T-helper 2 cell treated with Interferon-gamma antibody and Interleukin-4, amounts not matched to agents 5 μg/mL and 100 μg/mL, for 36 hours (primary cell): Measurements from ENCODE around the gene PIR.

Experiments used
- DNase-seq: peaks from one replicate; pipeline ENCODE4 v3.0.0; 2021; ENCODE audit warnings: low spot score
- H3K27ac Mint-ChIP-seq: one replicate; pipeline ENCODE4 v1.8.0; 2021; ENCODE audit warnings: mild to moderate bottlenecking, mixed read lengths
- H3K27me3 Mint-ChIP-seq: one replicate; pipeline ENCODE4 v1.8.0; 2021; ENCODE audit warnings: low read depth, mixed read lengths
- H3K36me3 Mint-ChIP-seq: one replicate; pipeline ENCODE4 v1.8.0; 2021; ENCODE audit warnings: low read depth, mixed read lengths
- H3K4me1 Mint-ChIP-seq: one replicate; pipeline ENCODE4 v1.8.0; 2021; ENCODE audit warnings: low read depth, mixed read lengths
- H3K4me3 Mint-ChIP-seq: one replicate; pipeline ENCODE4 v1.8.0; 2022; ENCODE audit warnings: mild to moderate bottlenecking, moderate library complexity, mixed read lengths
- H3K9me3 Mint-ChIP-seq: one replicate; pipeline ENCODE4 v1.8.0; 2021; ENCODE audit warnings: mixed read lengths

PIR gene

DNA sequence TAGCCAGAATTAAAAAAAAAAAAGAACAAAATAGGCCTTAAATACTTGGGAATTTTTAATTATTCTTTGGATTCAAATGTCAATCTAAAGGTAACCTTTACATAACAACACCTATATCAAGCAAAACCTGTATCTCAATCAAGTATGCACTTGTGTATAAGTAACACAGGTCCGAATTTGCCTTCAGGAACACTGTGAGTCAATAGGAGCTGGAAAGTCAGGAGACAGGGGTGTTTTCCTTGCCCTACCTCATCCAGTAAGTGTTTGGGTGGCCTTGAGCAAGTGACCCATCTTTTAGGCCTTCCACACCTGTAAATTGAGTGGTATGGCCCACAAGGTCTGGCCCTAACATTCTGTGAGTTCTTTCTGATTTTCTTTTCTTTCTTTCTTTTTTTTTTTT lies 68.1 kb downstream of the PIR start:
- Mint-ChIP-seq H3K27me3 (no peaks in the 10 kb centered on the region), H3K27ac (no peak overlapping the region), H3K9me3 (no peaks in the 10 kb centered on the region), H3K36me3 (no peaks in the 10 kb centered on the region), H3K4me3 (no peak overlapping the region), H3K4me1 (no peaks in the 10 kb centered on the region)
- DNase-seq: no peak

DNA sequence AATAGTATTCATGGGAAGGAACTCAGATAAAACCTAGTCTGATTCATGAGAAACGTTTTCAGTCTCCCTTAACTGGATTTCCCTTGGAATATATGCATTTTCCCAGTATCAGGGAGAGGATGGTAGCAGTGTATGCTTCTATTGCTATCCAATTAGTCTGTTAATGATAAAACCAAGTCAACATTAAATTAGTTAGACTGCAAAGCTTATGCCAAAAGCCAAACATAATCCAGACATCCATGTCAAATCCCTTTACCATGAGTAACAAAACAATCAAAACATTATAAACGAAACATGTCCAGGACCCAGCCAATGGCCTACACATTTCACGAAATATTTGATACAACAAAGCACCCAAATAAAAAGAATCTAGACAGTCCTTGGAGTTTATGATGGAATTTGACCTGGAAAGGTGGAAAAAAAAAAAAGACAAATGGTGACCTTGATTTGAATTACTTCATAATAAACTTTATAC lies 74.4 kb downstream of the PIR start:
- H3K9me3 Mint-ChIP-seq: peaks cover 4% of the 10 kb centered on the region
- no peak for DNase-seq
- no peaks in the 10 kb centered on the region for H3K27me3 Mint-ChIP-seq
- H3K36me3 Mint-ChIP-seq: peaks cover 7% of the 10 kb centered on the region
- H3K4me3 Mint-ChIP-seq: no peak overlapping the region
- H3K4me1 Mint-ChIP-seq: no peaks in the 10 kb centered on the region
- no peak overlapping the region for H3K27ac Mint-ChIP-seq

DNA sequence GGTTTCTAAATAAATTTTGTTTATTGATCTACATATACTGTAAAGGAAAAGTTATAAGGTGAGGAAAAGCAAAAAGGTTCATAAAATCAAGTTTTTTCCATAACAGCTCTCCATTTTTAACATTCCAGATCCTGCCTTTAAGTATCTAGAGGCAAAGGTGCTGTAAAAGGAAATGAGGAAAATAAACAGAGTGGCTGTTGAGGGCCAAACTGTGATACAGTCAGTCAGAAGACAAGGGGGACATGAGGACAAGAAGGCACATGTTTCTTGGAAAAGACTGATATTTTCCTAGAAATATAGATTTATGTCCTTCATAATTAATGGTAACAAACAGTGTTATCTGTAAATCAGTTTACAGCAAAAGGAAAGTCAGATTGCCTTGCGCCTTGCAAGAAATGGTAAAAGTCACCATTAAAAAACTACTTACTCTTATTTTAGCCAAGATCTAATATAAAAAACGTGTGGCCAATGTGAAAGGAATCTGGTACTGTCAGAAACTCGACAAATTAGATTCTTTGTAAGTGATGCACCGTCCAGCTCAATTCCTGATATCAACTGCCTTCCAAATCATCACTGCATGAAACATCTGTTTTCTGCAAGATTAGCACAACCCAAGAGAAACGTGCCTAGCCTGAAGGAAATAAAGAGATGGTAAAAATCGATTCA lies 75.0 kb downstream of the PIR start:
- Mint-ChIP-seq H3K4me1 (no peaks in the 10 kb centered on the region), H3K27me3 (no peaks in the 10 kb centered on the region), H3K27ac (no peak overlapping the region), H3K36me3 (peaks cover 7% of the 10 kb centered on the region), H3K9me3 (peaks cover 4% of the 10 kb centered on the region), H3K4me3 (no peak overlapping the region)
- no peak for DNase-seq

DNA sequence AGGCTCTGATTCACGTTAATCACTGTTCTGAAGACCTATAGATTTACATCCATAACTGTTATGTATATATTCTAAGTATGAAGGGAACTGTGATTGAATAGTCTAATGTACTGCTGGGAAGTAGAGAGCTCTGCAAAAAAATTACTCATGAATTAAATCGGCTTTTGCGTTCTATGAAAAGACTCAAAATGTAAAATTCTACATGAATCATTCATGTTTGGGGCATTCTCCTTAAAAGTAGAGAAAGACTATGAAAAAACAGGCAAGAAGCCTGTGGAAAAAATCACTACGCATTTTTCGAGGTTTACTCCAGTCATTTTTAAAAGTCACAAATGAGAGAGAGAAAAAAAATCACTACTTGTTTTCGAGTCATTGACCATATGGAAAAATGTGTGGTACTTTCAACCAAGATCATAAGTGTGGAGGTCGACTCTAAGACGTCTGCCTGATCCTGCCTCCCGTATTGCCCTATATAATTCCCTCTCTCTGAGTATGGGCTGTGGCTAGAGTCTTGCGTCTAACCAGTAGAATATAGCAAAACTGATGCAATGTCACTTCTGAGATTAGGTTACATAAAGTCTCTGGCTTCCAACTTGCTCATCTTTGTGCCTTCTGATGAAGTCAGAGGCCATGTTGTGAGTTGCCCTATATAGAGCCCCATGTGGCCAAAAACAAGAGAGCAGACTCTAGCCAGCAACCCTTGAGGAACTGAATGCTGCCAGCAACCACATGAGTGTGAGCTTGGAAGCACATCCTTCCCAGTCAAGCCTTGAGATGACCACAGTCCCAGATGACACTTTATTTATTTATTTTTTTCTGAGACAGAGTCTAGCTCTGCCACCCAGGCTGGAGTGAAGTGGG lies 76.8 kb downstream of the PIR start:
- Mint-ChIP-seq H3K9me3 (peaks cover 4% of the 10 kb centered on the region), H3K4me1 (no peaks in the 10 kb centered on the region), H3K36me3 (peaks cover 7% of the 10 kb centered on the region), H3K27ac (no peak overlapping the region), H3K27me3 (no peaks in the 10 kb centered on the region), H3K4me3 (no peak overlapping the region)
- DNase-seq: peak; percentile 6

DNA sequence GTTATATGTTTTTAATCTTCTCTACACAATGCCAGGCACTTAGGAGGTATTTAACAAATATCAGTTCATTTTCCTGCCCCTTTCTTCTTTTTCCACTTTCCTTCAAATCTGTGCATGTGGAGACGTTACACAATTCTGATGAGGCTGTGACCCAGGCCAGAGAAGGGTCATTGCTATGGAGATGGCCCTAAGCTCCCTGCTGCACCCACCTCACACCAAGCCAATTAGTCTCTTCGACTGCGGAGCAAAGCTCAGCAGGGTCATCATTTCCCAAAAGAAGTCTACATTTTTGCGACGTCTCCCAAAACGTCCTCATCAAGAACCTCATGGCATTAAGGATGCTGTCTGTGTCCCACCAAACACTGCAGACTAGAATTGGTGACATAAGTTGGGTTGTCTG lies 80.0 kb downstream of the PIR start:
- DNase-seq: no peak
- H3K4me1 Mint-ChIP-seq: no peaks in the 10 kb centered on the region

DNA sequence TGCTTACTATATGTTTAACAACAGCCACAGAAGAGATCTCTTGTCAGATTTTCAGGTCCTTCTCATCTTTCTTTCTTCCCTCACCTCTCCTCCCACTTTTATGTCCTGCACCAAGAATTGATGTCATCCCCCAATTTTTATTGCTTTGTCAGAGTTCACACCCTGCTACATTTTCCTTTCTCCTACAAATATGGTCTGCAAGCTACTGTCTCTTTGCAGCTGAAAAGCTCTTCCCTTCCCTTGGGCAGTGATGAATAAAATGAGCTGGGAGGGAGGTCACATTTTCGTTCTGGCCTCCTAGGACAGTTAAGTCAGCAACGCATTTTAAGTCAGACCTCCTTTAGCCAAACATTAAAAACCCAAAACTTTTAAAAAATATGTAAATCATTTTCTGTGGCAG lies 82.2 kb downstream of the PIR start:
- no peak overlapping the region for H3K27ac Mint-ChIP-seq
- no peaks in the 10 kb centered on the region for H3K4me1 Mint-ChIP-seq

More for the DNA sequence above, 80.0 kb downstream of the PIR start:
- H3K27ac Mint-ChIP-seq: no peak overlapping the region
- H3K27me3 Mint-ChIP-seq: no peaks in the 10 kb centered on the region
- no peak overlapping the region for H3K4me3 Mint-ChIP-seq
- H3K36me3 Mint-ChIP-seq: peaks cover 2% of the 10 kb centered on the region
- H3K9me3 Mint-ChIP-seq: peaks cover 4% of the 10 kb centered on the region

DNA sequence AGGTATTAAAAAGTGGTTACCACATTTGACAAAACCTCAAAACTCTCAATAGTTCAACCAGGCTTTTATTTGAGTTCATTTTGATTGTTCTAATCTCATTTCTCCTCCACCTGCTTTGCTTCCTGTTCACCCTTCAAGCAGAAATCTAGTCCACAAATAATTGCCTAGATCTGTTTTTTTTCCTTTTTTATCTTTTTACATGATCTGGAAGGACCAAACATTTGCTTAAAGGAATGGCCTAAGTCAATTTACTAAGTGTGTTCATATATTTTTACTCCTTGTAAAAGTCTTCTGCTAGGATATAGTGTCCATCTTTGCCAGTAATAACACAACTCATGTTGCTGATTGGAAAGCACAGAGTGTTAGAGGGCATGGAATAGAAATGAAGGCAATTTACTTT lies 82.7 kb downstream of the PIR start:
- Mint-ChIP-seq H3K9me3 (no peaks in the 10 kb centered on the region), H3K4me3 (no peak overlapping the region), H3K27ac (no peak overlapping the region), H3K27me3 (no peaks in the 10 kb centered on the region), H3K36me3 (no peaks in the 10 kb centered on the region), H3K4me1 (no peaks in the 10 kb centered on the region)
- DNase-seq: no peak

More for the DNA sequence above, 82.2 kb downstream of the PIR start:
- no peaks in the 10 kb centered on the region for H3K9me3 Mint-ChIP-seq
- no peak for DNase-seq
- no peaks in the 10 kb centered on the region for H3K27me3 Mint-ChIP-seq
- no peaks in the 10 kb centered on the region for H3K36me3 Mint-ChIP-seq
- H3K4me3 Mint-ChIP-seq: no peak overlapping the region

DNA sequence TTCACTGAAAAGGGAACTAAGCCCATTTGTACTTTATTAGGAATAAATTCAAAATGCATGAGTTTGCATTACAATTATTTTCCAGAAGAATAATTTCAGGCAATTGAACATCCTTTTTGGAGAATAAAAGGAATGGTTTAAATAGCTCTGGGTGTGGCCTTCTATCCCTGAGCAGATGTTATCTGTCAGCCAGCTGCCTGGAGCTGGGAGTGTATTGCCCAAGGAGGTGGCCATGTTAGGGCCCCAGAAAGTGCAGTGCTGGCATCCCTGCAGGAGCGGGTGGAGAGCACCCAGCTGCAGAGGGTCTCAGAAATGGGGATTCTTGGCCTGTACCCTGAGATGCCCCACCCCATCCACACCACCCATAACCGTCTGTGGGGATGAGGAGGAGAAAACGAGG lies 87.3 kb downstream of the PIR start:
- H3K4me1 Mint-ChIP-seq: peaks cover 7% of the 10 kb centered on the region
- no peak overlapping the region for H3K4me3 Mint-ChIP-seq
- no peaks in the 10 kb centered on the region for H3K9me3 Mint-ChIP-seq
- no peak overlapping the region for H3K27ac Mint-ChIP-seq
- DNase-seq: no peak
- no peaks in the 10 kb centered on the region for H3K36me3 Mint-ChIP-seq
- H3K27me3 Mint-ChIP-seq: no peaks in the 10 kb centered on the region

DNA sequence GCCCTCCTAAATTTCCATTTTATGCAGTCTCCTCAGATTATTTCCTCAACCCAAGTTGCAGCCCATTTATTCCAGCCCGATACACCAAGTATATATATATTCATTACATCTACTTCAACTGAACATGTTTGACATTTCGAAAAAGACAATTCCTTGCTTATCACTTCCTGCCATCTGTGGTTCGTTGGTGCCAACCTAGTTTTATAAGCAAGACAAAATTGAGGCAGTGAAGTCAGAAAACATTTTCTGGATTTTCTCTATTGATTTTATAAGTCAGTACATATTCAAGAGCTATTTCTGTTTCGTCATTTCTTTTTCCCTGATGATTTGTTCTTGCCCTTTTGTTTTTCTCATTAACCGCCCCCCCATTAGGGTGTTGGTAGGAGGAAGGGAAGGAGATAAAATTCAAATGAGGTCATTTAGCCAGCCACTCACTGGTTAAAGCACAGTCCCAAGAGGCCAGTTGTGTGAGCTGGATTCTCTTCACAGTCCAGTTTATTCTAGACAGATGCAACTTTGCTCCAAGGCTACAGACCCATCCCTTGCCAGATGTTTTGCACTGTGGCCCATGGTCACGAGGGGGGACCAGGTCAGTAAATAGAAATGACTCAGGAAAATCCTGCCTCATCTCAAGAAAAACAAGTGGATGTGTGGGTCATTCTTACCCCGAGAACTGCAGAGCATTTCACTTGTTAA lies 88.6 kb downstream of the PIR start:
- H3K27ac Mint-ChIP-seq: no peak overlapping the region
- H3K4me3 Mint-ChIP-seq: no peak overlapping the region
- no peaks in the 10 kb centered on the region for H3K36me3 Mint-ChIP-seq
- H3K4me1 Mint-ChIP-seq: peaks cover 7% of the 10 kb centered on the region
- no peaks in the 10 kb centered on the region for H3K27me3 Mint-ChIP-seq
- H3K9me3 Mint-ChIP-seq: no peaks in the 10 kb centered on the region
- DNase-seq: no peak

DNA sequence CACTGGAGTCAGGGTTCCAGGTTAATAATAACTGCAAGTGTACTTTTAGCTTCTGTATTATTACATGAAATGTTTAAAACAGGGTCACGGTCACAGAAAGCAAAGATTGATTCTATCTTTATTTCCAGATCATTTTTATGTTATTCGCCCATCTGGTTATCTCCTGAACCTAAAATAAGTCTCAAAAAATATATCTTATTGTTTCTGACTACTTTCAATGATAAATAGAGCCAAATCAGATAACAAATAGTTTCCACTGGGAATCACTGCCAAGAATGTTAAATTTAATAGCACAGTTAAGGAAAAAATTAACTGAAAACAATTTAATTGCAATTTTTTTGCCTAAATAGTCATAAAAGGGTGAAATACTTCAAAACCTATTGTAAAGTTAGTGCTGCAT lies 91.8 kb downstream of the PIR start:
- Mint-ChIP-seq H3K27ac (no peak overlapping the region), H3K36me3 (no peaks in the 10 kb centered on the region), H3K27me3 (no peaks in the 10 kb centered on the region), H3K4me1 (peaks cover 7% of the 10 kb centered on the region), H3K9me3 (no peaks in the 10 kb centered on the region), H3K4me3 (no peak overlapping the region)
- no peak for DNase-seq

DNA sequence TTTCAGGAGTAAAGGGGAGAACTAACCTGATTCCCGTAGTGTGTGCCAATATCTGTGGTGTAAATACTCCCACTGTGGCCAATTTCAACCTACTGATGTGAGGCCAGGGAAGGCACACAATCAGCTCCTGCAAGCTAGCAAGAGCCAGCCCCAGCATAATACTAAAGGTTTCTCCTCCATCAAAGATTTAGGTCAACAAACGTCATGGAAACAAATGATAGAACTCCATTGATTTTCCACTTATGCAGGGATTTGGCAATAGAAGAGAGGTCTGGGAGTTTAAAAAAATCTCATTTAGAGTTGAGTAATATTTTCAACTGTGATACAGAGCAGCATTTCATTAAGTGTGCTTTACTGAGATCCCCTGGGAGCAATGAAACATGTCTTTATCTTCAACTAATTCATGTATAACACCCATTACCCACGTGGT lies 93.2 kb downstream of the PIR start:
- Mint-ChIP-seq H3K4me1 (peaks cover 7% of the 10 kb centered on the region), H3K27me3 (no peaks in the 10 kb centered on the region), H3K27ac (no peak overlapping the region), H3K36me3 (no peaks in the 10 kb centered on the region), H3K9me3 (no peaks in the 10 kb centered on the region), H3K4me3 (no peak overlapping the region)
- DNase-seq: no peak

DNA sequence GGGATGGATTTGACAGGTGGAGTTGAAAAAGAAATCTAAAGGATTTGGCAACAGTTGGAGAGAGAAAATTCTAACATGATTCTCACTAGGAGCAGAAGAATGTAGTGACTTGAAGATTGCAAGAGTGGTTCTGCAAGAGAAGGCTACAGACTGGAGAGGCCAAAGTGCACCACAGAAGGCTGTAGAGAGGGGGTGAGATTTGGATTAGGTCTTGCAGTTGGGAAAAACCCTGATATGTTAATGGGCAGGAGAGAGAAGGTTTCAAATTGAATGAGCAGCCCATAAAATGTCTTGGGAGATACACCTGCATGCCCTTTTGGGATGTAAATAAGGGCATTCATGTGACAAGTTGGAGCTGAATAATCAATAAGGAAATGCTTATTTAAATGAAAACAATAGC lies 94.3 kb downstream of the PIR start:
- H3K27me3 Mint-ChIP-seq: no peaks in the 10 kb centered on the region
- no peaks in the 10 kb centered on the region for H3K36me3 Mint-ChIP-seq
- DNase-seq: no peak
- H3K4me3 Mint-ChIP-seq: no peak overlapping the region
- no peaks in the 10 kb centered on the region for H3K4me1 Mint-ChIP-seq
- no peaks in the 10 kb centered on the region for H3K9me3 Mint-ChIP-seq
- no peak overlapping the region for H3K27ac Mint-ChIP-seq

DNA sequence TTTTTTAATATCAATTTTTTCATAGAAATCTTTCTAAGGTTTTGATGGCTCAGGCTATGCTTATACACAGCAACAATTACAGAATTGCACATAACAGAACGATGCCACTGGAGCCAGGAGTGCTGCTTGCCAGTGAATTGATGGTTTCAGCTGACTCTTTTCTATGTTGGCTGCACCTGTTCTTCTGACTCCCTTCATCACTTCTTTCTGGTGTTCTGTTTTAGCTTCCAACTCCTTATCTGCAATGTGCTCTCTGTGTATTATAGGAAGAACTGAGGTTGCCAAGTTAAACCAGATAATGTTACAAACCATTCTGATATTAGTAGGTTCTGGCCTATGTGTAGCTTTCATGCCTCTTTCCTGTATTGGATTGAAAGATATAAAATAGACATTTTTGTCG lies 97.3 kb downstream of the PIR start:
- no peak overlapping the region for H3K4me3 Mint-ChIP-seq
- DNase-seq: no peak
- no peaks in the 10 kb centered on the region for H3K36me3 Mint-ChIP-seq
- no peaks in the 10 kb centered on the region for H3K27me3 Mint-ChIP-seq
- H3K27ac Mint-ChIP-seq: no peak overlapping the region
- H3K4me1 Mint-ChIP-seq: no peaks in the 10 kb centered on the region
- H3K9me3 Mint-ChIP-seq: no peaks in the 10 kb centered on the region

DNA sequence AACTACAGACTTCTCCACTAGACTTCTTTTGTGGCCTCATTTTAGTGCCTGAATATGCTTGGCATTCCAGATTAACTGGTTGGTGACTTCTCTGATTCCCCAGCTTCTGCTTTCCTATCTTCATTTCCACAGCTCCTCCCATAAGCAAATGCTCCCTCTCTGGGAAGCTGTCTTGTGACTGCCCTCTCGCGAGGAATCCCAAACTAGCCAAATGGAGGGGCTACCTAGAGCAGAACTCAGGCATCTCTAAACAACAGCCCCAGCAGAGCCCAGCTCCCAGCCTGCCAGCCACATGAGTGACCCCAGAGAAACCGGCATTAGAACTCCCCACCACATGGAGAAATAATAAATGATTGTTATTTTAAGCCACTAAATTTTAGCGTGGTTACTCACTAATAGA lies 101.3 kb downstream of the PIR start:
- Mint-ChIP-seq H3K27me3 (no peaks in the 10 kb centered on the region), H3K4me1 (no peaks in the 10 kb centered on the region), H3K9me3 (no peaks in the 10 kb centered on the region), H3K27ac (no peak overlapping the region), H3K4me3 (no peak overlapping the region), H3K36me3 (no peaks in the 10 kb centered on the region)
- DNase-seq: no peak
